GM20000 (cell line): ENCODE measurements around the gene CERT1.

ENCODE experiments used
- DNase-seq: peaks from one replicate; pipeline ENCODE4 v3.0.0; 2012; ENCODE audit warnings: low spot score
- CTCF ChIP-seq: IDR thresholded peaks from 2 replicates; pipeline ENCODE4 v1.5.1; 2012; ENCODE audit warnings: mild to moderate bottlenecking, control low read depth; ENCODE audit errors: extremely low read depth, missing control alignments

The CERT1 gene

DNA sequence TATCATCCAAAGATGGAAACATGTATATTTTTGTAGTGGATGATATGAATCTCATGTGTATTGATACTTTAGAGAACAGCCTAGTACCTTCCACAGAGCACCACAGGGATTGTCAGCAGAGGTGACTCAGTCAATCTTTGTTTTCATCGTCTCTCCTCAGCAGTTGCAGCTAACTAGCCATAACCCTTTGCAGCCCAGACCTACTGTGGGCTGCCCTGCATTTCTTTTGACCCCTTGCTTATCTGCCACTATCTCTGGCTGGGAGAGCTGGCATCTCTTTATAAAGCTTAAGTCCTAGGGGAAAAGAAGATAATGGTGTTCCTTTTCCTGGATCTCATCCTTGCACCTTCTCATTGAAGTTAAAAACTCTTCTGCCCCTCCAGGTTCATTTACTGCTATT is 145.7 kb downstream of the CERT1 start:
- no peak for TF ChIP-seq CTCF
- DNase-seq = no peak

- DNase-seq = no peak
- TF ChIP-seq CTCF = no peak
These were observed 146.7 kb downstream of the CERT1 start for GRCh38 chr5:75364571-75365280.

DNA sequence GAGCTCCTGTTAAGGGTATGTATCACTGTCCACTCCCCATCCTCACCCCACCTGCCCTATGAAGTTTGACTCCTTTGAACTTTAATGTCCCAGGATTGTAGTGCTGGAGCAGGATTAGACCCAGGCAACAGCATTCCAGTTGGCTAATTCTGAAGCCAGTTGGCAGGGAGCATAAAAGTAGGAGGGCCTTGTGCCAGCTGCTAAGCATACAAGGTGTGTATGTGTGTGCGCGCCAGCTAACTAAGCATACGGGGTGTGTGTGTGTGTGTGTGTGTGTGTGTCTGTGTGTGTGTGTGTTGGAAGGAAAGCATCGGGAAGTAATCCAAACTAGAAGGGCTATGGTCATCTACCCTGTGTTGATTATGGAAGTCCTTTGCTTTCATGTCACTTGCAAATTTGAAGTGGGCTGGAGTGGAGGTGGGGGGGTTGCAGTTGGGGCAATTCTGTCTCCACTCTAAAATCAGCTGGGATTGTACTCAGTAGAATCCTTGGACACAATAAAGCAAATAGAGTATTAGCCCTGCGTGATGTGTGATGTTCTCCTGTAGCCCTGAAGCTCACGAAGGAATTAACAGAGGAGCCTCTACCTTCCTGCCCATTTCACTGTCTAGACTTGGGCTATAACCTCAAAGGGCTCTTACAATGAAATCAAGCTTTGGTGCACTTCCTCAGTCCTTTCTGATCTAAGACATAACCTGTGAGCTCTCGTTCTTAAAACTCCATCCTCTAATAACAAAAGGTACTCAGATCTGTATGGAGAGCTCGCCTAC is 147.5 kb downstream of the CERT1 start:
- no peak for TF ChIP-seq CTCF
- no peak for DNase-seq

DNA sequence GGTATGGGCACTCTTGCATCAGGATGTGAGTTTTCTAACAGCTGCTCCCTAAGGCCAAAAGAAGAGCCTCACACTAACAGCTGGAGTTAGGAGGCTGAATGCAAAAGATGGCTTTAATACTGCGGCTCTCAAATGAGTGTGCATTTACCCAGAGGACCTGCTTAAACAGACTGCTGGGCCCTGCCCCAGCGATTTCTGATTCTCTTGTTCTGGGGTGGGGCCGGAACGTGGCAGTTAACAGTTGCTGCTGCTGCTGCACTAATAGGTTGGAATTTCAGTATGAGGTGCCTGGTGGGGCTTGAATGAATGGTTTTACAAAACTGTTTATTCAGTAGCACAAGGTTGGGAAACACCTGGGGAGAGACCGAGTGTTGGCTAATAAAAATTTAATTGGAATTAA is 148.3 kb downstream of the CERT1 start:
- DNase-seq = no peak
- TF ChIP-seq CTCF = no peak

- no peak for TF ChIP-seq CTCF
- no peak for DNase-seq
These were observed 148.9 kb downstream of the CERT1 start for GRCh38 chr5:75362474-75362975.

DNA sequence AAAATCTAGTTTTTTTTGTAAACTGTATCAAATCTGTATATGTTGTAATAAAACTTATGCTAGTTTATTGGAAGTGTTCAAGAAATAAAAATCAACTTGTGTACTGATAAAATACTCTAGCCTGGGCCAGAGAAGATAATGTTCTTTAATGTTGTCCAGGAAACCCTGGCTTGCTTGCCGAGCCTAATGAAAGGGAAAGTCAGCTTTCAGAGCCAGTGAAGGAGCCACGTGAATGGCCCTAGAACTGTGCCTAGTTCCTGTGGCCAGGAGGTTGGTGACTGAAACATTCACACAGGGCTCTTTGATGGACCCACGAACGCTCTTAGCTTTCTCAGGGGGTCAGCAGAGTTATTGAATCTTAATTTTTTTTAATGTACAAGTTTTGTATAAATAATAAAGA is 150.1 kb downstream of the CERT1 start:
- no peak for TF ChIP-seq CTCF
- no peak for DNase-seq

GRCh38 chr5:75358117-75358516 is 153.3 kb downstream of the CERT1 start:
- no peak for TF ChIP-seq CTCF

More at GRCh38 chr5:75358117-75358516, 153.3 kb downstream of the CERT1 start:
- DNase-seq = no peak
